Gastroesophageal sphincter (tissue), 4 donors: ENCODE data around the gene LBP. TPM values are rescaled to one million over a fixed set of nuclear protein-coding genes. Genes with fewer than 3 reads are reported as not detected.

Source experiments
- ATAC-seq: fragments of 150-250 bp; one replicate; pipeline ENCODE4 v1.9.1; 2016; ENCODE audit warnings: mild to moderate bottlenecking, moderate library complexity
- H3K27ac ChIP-seq, 4 donors: fragments of 200-600 bp; sonication (generic) in 3 of 4; 1 replicate in 3 of 4; 2 replicates in 1 of 4; pipeline ENCODE4 v1.5.1; 2016 to 2019
- H3K27me3 ChIP-seq: fragments of 200-600 bp; sonication (generic); one replicate; pipeline ENCODE4 v1.5.1; 2019
- H3K36me3 ChIP-seq, 2 donors: fragments of 200-600 bp; sonication (generic); one replicate each; pipeline ENCODE4 v1.5.1; 2019; ENCODE audit warnings: control low read depth in 1 of 2
- H3K4me1 ChIP-seq, 3 donors: fragments of 200-600 bp; sonication (generic); 1 replicate in 2 of 3; 2 replicates in 1 of 3; pipeline ENCODE4 v1.5.1; 2016 to 2019; ENCODE audit warnings: control low read depth in 2 of 3
- H3K4me3 ChIP-seq, 2 donors: fragments of 200-600 bp; sonication (generic); one replicate each; pipeline ENCODE4 v1.5.1; 2019; ENCODE audit warnings: mild to moderate bottlenecking in 1 of 2, moderate library complexity in 1 of 2
- H3K9me3 ChIP-seq, 3 donors: fragments of 200-600 bp; sonication (generic); one replicate each; pipeline ENCODE4 v1.5.1; 2017 to 2019; ENCODE audit warnings: control low read depth in 2 of 3
- EP300 ChIP-seq: sonication (generic); formaldehyde crosslinking; IDR thresholded peaks from one replicate; pipeline ENCODE4 v1.6.1; 2017; ENCODE audit warnings: antibody characterized with exemption, mild to moderate bottlenecking
- POLR2A ChIP-seq, 2 donors: fragments of 450-650 bp; IDR thresholded peaks; one replicate each; pipeline ENCODE4 v1.6.1; 2017; ENCODE audit warnings: antibody characterized with exemption in 2 of 2, mild to moderate bottlenecking in 2 of 2, moderate library complexity in 1 of 2
- POLR2AphosphoS5 ChIP-seq: sonication (generic); formaldehyde crosslinking; IDR thresholded peaks from one replicate; pipeline ENCODE4 v1.6.1; 2017; ENCODE audit warnings: antibody characterized with exemption
- WGBS, 2 donors: methylation state at CpG; one replicate each; pipeline ENCODE4 v1.1.5; 2018; ENCODE audit warnings: low coverage in 1 of 2; 5-methylcytosine and 5-hydroxymethylcytosine counted together
- small RNA-seq, 4 donors: library from RNA; depleted of rRNA; stranded (forward); fragments of <200 nt; gene quantifications; one replicate each; pipeline ENCODE3, GENCODE V24; 2016
- total RNA-seq, 4 donors: library from RNA; depleted of rRNA; stranded (reverse); fragments of >200 nt; gene quantifications; one replicate each; pipeline ENCODE4 v1.1.0, GENCODE V29; 2016
- TF ChIP-seq, protein P1 (sequence below), 4 experiments: fragments of 200-600 bp in 2 of 4; fragments of 450-650 bp in 2 of 4; sonication (generic) in 1 of 4; IDR thresholded peaks; one replicate each; pipeline ENCODE4 v1.5.1; 2017 to 2019; ENCODE audit warnings: antibody characterized with exemption in 4 of 4, mild to moderate bottlenecking in 2 of 4, moderate library complexity in 2 of 4

The LBP gene
- total RNA-seq, 4 donors from 2014 or later = 0.19 to 1.8 TPM; not detected in 2

- no peaks in the 10 kb centered on the region for H3K9me3 ChIP-seq
- H3K4me3 ChIP-seq = no peak overlapping the region
- ATAC-seq = peak; percentile 77
- no peaks in the 10 kb centered on the region for H3K27me3 ChIP-seq
- no peak for TF ChIP-seq EP300
- TF ChIP-seq POLR2AphosphoS5 = no peak
- TF ChIP-seq, protein P1, sequence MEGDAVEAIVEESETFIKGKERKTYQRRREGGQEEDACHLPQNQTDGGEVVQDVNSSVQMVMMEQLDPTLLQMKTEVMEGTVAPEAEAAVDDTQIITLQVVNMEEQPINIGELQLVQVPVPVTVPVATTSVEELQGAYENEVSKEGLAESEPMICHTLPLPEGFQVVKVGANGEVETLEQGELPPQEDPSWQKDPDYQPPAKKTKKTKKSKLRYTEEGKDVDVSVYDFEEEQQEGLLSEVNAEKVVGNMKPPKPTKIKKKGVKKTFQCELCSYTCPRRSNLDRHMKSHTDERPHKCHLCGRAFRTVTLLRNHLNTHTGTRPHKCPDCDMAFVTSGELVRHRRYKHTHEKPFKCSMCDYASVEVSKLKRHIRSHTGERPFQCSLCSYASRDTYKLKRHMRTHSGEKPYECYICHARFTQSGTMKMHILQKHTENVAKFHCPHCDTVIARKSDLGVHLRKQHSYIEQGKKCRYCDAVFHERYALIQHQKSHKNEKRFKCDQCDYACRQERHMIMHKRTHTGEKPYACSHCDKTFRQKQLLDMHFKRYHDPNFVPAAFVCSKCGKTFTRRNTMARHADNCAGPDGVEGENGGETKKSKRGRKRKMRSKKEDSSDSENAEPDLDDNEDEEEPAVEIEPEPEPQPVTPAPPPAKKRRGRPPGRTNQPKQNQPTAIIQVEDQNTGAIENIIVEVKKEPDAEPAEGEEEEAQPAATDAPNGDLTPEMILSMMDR (IDR thresholded peaks at IDR 0.05) = no peak
- no peak for TF ChIP-seq POLR2A (IDR thresholded peaks at IDR 0.05)
- no peaks in the 10 kb centered on the region for H3K4me1 ChIP-seq
- WGBS, 2 donors = 27 to 40% methylated on average over 3 to 6 of the region's 15 CpGs
- peaks cover 0 to 100% of the 10 kb centered on the region in 2 donors for H3K36me3 ChIP-seq
- no peak overlapping the region for H3K27ac ChIP-seq
Observed at GRCh38 chr20:38426006-38426897, 80.0 kb downstream of the LBP start.

Small RNA genes lying within 50 kb of the gene (small RNA-seq; reads per million reads assigned to genes)
- 0 reads per million in 4 donors for gene RF00056
- gene SNORA71B = 3.6 to 14.9 (median 7.5) reads per million in 4 donors

Other genes with a start within 250 kb of the LBP start
- gene TGM2, start 181.2 kb upstream of the LBP start, total RNA-seq = 100 to 1,000 TPM; 163 to 385 (median 188) TPM
- gene KIAA1755, start 85.7 kb upstream of the LBP start, total RNA-seq = 10 to 100 TPM in 2 of 4 donors, 1 to 10 TPM in 2; 5.1 to 19.9 (median 11.5) TPM
- under 1 TPM in 2 of 4 donors, not detected in 2; 0.27 to 0.47 TPM for gene BPI, start 42.3 kb upstream of the LBP start, total RNA-seq
- gene SNHG17, start 88.8 kb downstream of the LBP start, total RNA-seq = 10 to 100 TPM in 2 of 4 donors, 1 to 10 TPM in 2; 6.7 to 26.5 (median 11.1) TPM
- 10 to 100 TPM; 26.0 to 42.3 (median 36.0) TPM for gene RALGAPB, start 126.4 kb downstream of the LBP start, total RNA-seq
- gene ADIG, start 234.7 kb downstream of the LBP start, total RNA-seq = not detected